DMS53 treated with DMSO at 0.1 percent for 48 hours (cell line): ENCODE measurements around the gene TM4SF1.

Experiments used
- DNase-seq: peaks from one replicate; lab custom pipeline; 2025; ENCODE audit not compliant: unreplicated experiment; lab: John Stamatoyannopoulos, UW

TM4SF1 gene

DNA sequence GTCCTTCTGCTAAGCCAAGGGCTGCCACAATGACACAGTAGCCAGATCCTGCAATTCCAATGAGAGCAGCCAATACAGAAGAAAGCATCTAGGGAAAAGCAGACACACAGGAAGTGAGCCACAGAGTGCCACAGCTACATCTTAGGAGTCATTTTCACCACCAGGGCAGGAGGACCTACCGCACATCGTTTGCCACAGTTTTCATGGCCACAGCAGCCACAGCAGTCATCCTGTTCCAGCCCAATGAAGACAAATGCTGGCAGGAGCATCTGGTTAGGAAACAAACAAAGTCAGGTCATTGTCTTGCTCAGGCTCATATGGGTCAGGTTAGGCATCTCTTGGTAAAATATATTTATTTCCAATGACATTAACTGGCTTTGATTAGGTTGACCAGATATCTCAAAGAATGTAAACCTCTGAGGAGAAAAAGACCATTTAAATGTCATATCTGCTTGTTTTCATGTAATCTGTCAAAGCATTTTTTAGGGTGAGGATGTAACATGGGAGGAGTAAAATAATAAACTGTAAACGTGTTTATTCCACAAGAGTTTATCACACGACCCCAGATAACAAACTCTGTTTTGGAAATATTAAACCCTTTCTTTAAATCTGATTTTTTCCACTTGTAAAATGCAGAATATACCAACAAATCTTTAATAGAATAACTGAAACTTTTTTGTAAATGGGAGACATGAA lies 1.8 kb downstream of the TM4SF1 start:
- no peak for DNase-seq

DNA sequence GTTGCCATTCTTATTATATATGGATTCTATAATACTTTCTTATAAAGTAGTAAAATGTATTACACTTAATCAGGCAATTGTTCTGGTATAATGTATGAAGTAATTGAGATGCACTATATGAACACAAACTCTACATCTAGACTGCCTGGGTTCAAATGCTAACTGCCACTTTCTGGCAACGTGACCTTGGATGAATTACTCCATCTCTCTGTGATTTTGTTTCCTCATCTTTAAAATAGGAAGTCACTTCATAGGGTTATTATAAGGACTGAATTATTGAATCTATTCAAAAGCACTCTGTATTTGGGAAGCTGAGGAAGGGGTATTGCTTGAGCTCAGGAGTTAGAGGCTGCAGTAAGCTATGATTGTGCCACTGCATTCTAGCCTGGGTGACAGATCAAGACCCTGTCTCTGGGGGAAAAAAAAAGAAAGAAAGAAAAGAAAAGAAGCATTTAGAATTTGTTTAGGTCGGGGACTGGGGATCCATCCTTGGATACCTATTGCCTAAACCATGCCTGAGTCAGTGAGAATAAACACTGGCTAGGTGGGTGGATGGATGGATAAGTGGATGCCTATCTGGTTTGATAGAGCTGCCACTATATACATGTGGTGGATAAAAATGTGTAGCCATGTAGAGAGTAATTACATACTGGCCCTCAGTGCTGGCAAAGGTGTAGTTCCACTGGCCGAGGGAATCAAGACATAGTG lies 2.5 kb downstream of the TM4SF1 start:
- no peak for DNase-seq

GRCh38 chr3:149374391-149374790 lies 3.1 kb downstream of the TM4SF1 start:
- DNase-seq, result no peak

- DNase-seq, result no peak
Observed at GRCh38 chr3:149373235-149374125, 4.0 kb downstream of the TM4SF1 start.

DNA sequence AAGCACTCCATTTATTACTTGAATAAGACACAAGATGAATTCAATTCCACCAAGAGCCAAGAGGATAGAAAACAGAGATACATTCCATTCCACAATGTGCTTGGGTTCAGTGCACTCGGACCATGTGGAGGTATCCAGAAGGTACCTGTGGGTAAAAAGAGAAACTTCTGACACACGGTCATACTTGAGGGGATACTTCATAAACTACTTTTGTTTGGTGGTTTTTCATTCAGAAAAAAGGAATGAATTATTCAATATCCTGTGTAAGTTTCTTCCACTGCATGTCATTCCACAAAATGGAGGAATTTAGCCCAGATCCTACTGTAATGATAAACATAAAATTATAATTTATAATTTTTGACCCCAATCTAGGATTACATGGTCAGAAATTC lies 5.7 kb downstream of the TM4SF1 start:
- no peak for DNase-seq

GRCh38 chr3:149371001-149371722 lies 6.3 kb downstream of the TM4SF1 start:
- peak; percentile 36 for DNase-seq

GRCh38 chr3:149369991-149370866 lies 7.2 kb downstream of the TM4SF1 start:
- DNase-seq, result no peak

GRCh38 chr3:149368674-149369497 lies 8.6 kb downstream of the TM4SF1 start:
- peak; percentile 63 for DNase-seq

DNA sequence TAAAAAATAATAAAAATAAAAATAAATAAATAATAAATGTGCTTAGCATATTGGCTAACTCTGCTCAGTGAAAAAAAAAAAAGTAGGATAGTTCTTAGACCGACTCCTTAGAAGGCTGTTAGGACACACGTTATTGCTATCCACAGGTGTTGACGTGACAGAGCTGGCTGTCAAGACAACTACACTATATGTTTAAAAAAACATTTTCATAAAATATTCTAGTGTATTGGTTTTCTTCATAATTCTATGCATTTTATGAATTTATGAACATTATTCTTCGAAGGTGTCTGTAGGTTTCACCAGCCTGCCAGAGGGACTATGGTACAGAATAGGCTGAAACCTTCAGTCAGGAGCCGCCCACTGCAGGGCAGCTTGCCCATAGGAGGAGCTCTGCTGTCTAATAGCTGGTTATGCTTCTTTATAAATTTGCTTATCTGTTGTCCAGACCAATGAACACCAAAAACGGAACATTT lies 9.2 kb downstream of the TM4SF1 start:
- DNase-seq, result no peak

DNA sequence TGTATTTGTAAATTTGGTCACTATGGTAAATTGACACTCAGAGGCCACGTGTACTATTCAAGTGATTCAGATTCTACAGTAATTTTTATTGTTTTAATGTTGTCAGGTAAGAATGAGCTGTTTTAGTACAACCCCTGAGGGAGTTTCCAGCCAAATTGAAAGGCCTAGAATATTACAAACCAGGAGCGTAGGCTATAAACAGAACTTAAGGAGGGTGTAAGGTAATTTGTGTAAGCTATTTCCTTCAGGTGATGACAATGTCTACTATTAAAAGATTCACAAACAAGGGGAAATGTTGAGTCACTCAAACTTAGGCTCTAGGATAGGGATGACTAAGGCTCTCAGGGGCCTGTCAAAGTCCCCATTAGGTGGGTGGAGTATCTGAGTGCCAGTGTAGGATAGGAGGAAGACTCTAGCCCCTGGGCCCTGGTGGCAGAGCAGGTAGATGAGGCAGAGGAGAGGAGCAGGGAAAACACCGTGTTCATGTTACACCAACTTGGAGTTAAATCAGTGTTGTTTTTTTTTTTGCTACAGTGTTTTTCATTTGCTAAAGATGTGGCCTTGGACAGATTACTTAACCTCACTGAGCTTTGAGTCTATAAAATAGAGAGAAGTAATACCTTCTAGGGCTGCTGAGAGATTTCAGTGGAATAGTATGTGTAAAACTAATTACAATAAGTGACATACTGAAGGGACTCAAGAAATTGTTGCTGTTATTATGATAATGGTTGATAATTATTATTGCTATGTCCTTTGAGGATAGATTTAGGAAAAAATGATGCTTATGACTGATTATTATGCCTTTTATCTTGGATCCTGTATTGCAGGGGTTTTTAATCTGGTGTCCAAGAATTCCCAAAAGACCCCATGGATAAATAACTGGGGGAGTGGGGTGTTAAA lies 10.3 kb downstream of the TM4SF1 start:
- peak; percentile 54 for DNase-seq

GRCh38 chr3:149366031-149366430 lies 11.4 kb downstream of the TM4SF1 start:
- no peak for DNase-seq

- no peak for DNase-seq
Observed at GRCh38 chr3:149364624-149365023, 12.8 kb downstream of the TM4SF1 start.

GRCh38 chr3:149363053-149363452 lies 14.4 kb downstream of the TM4SF1 start:
- DNase-seq, result no peak

DNA sequence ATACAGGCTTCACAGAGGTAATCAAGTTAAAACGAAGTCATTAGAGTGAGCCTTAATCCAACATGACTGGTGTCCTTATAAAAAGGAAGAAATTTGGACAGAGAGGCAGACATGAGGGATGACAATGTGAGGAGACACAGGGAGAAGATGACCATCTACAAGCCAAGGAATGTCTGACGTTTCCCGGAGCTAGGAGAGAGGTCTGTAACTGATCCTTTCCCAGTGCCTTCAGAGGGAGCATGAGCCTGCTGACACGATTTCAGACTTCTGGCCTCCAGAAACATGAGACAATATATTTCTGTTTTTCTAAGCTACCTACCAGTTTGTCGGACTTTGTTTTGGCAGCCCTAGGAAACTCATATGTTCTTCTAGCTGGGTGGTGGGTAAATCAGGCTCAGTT lies 15.1 kb downstream of the TM4SF1 start:
- DNase-seq, result no peak

DNA sequence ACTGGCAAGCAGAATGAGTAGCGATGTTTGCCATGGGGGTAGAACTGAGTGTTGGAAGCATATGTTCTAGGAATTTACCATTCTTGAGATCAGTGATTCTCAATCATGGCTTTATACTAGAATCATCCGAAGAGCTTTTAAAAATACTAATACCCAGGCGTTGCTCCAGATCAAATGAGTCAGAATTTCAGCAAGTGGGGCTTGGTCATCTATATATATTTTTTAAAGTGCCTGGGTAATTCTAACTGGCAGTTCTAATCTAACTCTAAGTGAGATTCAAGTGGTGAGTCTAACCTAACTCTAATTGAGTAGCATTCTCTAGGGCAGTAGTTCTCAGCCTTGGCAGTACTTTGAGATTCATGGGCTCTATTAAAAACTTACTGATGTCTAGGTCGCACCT lies 20.8 kb downstream of the TM4SF1 start:
- no peak for DNase-seq

GRCh38 chr3:149356044-149356592 lies 21.3 kb downstream of the TM4SF1 start:
- peak; percentile 51 for DNase-seq

- no peak for DNase-seq
Observed at GRCh38 chr3:149353581-149354184, 23.8 kb downstream of the TM4SF1 start.
